Hindlimb muscle (tissue), 1 donor: ENCODE data around the gene OXTR. TPM values are rescaled to one million over a fixed set of nuclear protein-coding genes. Genes with fewer than 3 reads are reported as not detected.

Source experiments
- DNase-seq: peaks from one replicate; pipeline ENCODE4 v3.0.0-alpha.2; 2013
- polyA plus RNA-seq: library from polyadenylated mRNA; unstranded; fragments of 120-200 nt; gene quantifications from one replicate; pipeline ENCODE4 v1.2.1, GENCODE V29; 2013; ENCODE audit not compliant: insufficient read length

Gene OXTR
- polyA plus RNA-seq, 1 donor, result 8.8 TPM

DNA sequence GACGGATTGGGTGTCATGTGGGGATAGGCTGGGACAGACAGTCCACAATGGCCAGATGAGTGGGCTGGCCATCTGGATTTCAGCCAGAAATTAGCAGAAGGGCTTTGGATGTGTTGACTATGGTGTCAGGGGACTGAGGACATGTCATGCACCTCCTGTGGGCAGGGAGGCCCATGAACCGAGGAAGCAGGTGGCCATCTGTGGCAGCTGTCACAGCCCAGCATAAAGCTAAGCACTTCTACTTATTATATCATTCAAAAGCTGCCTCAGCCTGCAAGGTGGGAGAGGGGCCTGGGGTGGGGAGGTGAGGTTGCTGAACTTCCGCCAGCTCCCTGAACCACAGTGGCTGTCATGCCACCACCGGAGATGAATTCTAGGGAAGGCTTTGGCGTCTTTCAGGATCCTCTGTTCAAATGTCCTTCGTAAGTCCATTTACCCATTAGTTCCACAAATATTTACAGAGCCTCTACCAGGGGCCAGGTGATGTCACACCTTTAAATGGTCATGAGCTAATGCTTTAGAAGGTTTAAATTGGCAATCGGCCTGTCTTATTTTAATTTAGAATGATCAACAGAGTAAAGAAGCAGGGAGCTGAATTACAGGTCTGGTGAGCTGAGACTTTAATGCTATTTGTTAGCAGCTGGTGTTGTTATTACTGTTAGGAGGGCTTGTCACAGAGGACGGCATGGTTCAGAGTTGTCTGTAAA, 59.5 kb downstream of the OXTR start:
- no peak for DNase-seq

DNA sequence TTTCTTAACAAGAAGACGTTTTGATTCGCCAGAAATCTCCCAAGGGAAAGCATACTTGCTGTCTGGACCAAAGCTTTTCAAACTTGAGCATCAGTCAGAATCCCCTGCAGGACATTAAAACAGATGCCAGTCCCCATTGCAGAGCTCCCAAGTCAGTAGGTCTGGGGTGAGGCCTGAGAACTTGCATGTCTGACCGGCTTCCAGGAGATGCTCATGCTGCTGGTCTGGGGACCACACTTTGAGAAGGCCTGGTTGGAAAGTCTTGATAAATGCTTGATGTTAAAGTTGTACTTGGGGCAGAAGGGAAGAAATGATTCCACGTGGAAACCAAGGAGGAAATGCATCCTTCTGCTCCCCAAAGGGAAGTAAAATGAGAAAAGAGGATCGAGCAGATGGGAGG, 60.1 kb downstream of the OXTR start:
- DNase-seq, result no peak

DNA sequence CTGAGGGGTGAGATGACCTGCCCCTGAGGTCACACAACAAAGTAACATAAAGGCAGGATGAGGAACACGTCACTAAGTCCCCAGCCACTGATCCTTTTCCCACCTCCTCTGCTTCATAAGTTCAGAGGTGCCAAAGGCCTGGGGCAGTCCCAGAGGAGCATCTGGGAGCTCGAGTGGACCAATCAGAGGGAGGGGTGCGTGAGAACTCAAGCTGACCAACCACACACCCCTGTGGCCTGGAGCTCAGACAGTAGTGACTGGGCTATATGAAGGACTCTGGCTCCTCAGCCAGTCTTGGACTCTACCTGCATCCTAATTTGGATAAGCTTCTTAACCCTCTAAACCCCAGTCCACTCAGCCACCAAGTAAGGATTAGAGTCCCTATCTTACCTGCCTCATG, 63.8 kb downstream of the OXTR start:
- no peak for DNase-seq

DNA sequence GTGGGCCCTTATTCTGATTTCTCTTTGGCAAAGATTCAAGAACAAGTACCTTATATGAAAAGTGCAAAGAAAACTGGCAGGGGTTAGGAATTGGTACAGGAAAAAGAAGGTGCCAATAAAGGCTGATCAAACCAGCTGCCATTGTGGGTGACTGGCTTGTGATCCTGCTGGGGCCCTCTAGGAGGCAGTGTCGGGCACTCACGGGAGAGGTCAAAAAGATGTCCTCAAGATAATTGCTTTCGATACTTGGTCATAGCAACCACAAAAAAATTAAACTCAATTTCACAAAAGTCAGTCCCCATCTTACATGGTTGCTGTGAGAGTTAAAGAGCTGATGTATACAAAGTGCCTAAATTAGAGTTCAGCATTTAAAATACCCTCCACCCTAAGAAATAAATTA, 66.9 kb downstream of the OXTR start:
- no peak for DNase-seq

Other genes with a start within 250 kb of the OXTR start
- gene SSUH2, start 124.8 kb downstream of the OXTR start, polyA plus RNA-seq, result 2.9 TPM
- 337 TPM for gene CAV3, start 35.8 kb downstream of the OXTR start, polyA plus RNA-seq
- gene RAD18, start 193.9 kb upstream of the OXTR start, polyA plus RNA-seq, result 4.4 TPM